Thoracic aorta (tissue), 2 donors: ENCODE measurements around the gene GIT2. TPM values are rescaled to one million over a fixed set of nuclear protein-coding genes. Genes with fewer than 3 reads are reported as not detected.
"Not testable (repeated sequence)": the region's sequence is repeated elsewhere in the genome, so short reads cannot be mapped to it uniquely, and the experiment has no call there.

Experiments
- ATAC-seq: fragments of 150-250 bp; one replicate; pipeline ENCODE4 v1.8.0; 2017; ENCODE audit warnings: low read depth; ENCODE audit not compliant: insufficient number of reproducible peaks, low FRiP score
- DNase-seq: peaks from one replicate; pipeline ENCODE4 v3.0.0-alpha.2; 2020; ENCODE audit warnings: low spot score
- H3K27ac ChIP-seq, 2 donors: fragments of 200-600 bp; sonication (generic); 1 replicate in 1 of 2; 2 replicates in 1 of 2; pipeline ENCODE4 v1.5.1; 2016; ENCODE audit warnings: mild to moderate bottlenecking in 2 of 2, moderate library complexity in 2 of 2
- H3K27me3 ChIP-seq: fragments of 200-600 bp; sonication (generic); replicated peaks from 2 replicates; pipeline ENCODE4 v1.6.0; 2016; ENCODE audit warnings: mild to moderate bottlenecking; ENCODE audit not compliant: insufficient read depth
- H3K36me3 ChIP-seq: fragments of 200-600 bp; sonication (generic); one replicate; pipeline ENCODE4 v1.5.1; 2016
- H3K4me1 ChIP-seq, 2 donors: fragments of 200-600 bp; sonication (generic); 1 replicate in 1 of 2; 2 replicates in 1 of 2; pipeline versions ENCODE4 v1.5.1 to v1.6.0; 2016; ENCODE audit warnings: low read depth in 2 of 2, mild to moderate bottlenecking in 1 of 2; ENCODE audit not compliant: control insufficient read depth in 1 of 2
- H3K4me3 ChIP-seq: fragments of 200-600 bp; sonication (generic); 2 replicates; pipeline ENCODE4 v1.5.1; 2016; ENCODE audit warnings: mild to moderate bottlenecking
- H3K9me3 ChIP-seq: fragments of 200-600 bp; sonication (generic); 2 replicates; pipeline ENCODE4 v1.5.1; 2016
- CTCF ChIP-seq: fragments of 200-600 bp; sonication (generic); IDR thresholded peaks from one replicate; pipeline ENCODE4 v1.5.1; 2019; ENCODE audit warnings: antibody characterized with exemption
- total RNA-seq, 2 donors: library from RNA; depleted of rRNA; stranded (reverse); fragments of >200 nt; gene quantifications; one replicate each; pipeline versions ENCODE4 v1.1.0 to v1.2.3, GENCODE V29; 2016

Gene GIT2
- total RNA-seq, 2 donors from 2014 or later: 45.2 to 71.5 TPM

GRCh38 chr12:109893261-109893995 lies 102.7 kb downstream of the GIT2 start:
- DNase-seq (no peak), ATAC-seq (no peak)
- no peaks in the 10 kb centered on the region for H3K36me3 ChIP-seq
- H3K27me3 ChIP-seq: no peaks in the 10 kb centered on the region
- no peak overlapping the region for H3K4me3 ChIP-seq
- TF ChIP-seq CTCF: no peak
- no peaks in the 10 kb centered on the region for H3K9me3 ChIP-seq
- no peaks in the 10 kb centered on the region for H3K4me1 ChIP-seq
- no peak overlapping the region for H3K27ac ChIP-seq

- ATAC-seq (no peak), DNase-seq (no peak)
- H3K4me1 ChIP-seq: peaks cover 0 to 4% of the 10 kb centered on the region in 2 donors
- no peak for TF ChIP-seq CTCF
- H3K27me3 ChIP-seq: no peaks in the 10 kb centered on the region
- H3K4me3 ChIP-seq: no peak overlapping the region
- no peaks in the 10 kb centered on the region for H3K36me3 ChIP-seq
- H3K27ac ChIP-seq: no peak overlapping the region
- no peaks in the 10 kb centered on the region for H3K9me3 ChIP-seq
Observed at GRCh38 chr12:109892748-109893147, 103.4 kb downstream of the GIT2 start.

DNA sequence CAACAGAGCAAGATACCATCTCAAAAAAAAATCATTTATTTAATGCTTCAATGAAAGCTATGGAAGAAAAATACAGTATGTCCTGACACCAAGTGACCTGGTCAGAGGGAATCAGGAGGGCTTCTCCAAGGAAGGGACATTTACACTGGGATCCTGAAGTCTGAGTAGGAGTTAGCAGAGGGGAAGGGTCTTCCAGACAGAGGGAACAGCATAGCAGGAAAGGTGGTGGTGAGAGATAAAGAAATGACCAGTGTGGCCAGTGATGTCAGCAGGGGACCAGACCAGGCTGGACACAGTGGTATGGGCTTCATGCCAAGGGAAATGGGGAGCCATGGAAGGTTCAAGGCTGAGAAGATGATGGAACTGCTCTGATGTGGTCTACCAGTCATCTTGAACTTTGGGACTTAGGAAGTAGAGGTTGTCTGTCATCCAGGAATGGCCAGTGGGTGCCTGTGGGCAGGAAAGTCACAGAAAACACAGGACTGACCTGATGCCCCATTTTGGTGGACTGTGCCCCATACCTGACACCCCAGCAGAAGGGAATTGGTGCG lies 103.9 kb downstream of the GIT2 start:
- Histone ChIP-seq H3K27ac (no peak overlapping the region), H3K4me1 (peaks cover 0 to 5% of the 10 kb centered on the region in 2 donors), H3K4me3 (no peak overlapping the region), H3K36me3 (no peaks in the 10 kb centered on the region), H3K27me3 (no peaks in the 10 kb centered on the region), H3K9me3 (no peaks in the 10 kb centered on the region)
- TF ChIP-seq CTCF: no peak
- DNase-seq: no peak
- ATAC-seq: no peak

- not testable (repeated sequence) for ATAC-seq, H3K27me3 ChIP-seq, H3K4me1 ChIP-seq, H3K4me3 ChIP-seq, H3K9me3 ChIP-seq, DNase-seq, H3K27ac ChIP-seq, H3K36me3 ChIP-seq
Observed at GRCh38 chr12:109891731-109892130, 104.4 kb downstream of the GIT2 start.

DNA sequence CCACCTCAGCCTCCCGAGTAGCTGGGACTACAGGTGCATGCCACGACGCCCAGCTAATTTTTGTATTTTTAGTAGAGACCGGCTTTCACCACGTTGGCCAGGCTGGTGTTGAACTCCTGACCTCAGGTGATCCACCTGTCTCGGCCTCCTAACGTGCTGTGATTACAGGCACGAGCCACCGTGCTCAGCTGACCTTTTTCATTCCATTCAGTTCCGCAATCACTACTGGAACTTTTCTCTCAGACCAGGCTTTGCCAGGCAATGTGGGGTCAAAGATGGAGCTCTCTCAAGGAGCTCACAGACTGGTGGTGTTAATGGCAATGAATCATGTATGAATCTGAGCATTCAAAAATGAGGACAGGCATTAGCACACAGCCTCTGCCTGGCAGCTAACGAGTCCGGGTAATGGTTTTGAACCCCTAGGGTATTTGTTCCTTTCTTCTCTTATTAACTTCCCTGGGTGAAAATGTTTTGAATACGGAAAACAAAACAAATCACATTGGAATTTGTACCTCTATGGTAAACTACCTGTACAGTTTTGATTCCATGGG lies 105.5 kb downstream of the GIT2 start:
- H3K27ac ChIP-seq: no peak overlapping the region
- peaks cover 0 to 5% of the 10 kb centered on the region in 2 donors for H3K4me1 ChIP-seq
- no peak for DNase-seq
- H3K4me3 ChIP-seq: no peak overlapping the region
- no peak for ATAC-seq
- no peaks in the 10 kb centered on the region for H3K27me3 ChIP-seq
- H3K9me3 ChIP-seq: no peaks in the 10 kb centered on the region
- H3K36me3 ChIP-seq: no peaks in the 10 kb centered on the region
- no peak for TF ChIP-seq CTCF
